GM19438 (cell line): ENCODE results near the gene CHST11.
A peak's percentile ranks its signal among the peaks of the same experiment; 100 is the strongest.
"Not testable (repeated sequence)": the region's sequence is repeated elsewhere in the genome, so short reads cannot be mapped to it uniquely, and the experiment has no call there.

ENCODE experiments used
- ATAC-seq: cut with Tn5 transposase; IDR thresholded peaks from one replicate; pipeline ENCODE4 v1.9.1; 2021; ENCODE audit warnings: low read depth; ENCODE audit not compliant: unreplicated experiment

Gene CHST11

DNA sequence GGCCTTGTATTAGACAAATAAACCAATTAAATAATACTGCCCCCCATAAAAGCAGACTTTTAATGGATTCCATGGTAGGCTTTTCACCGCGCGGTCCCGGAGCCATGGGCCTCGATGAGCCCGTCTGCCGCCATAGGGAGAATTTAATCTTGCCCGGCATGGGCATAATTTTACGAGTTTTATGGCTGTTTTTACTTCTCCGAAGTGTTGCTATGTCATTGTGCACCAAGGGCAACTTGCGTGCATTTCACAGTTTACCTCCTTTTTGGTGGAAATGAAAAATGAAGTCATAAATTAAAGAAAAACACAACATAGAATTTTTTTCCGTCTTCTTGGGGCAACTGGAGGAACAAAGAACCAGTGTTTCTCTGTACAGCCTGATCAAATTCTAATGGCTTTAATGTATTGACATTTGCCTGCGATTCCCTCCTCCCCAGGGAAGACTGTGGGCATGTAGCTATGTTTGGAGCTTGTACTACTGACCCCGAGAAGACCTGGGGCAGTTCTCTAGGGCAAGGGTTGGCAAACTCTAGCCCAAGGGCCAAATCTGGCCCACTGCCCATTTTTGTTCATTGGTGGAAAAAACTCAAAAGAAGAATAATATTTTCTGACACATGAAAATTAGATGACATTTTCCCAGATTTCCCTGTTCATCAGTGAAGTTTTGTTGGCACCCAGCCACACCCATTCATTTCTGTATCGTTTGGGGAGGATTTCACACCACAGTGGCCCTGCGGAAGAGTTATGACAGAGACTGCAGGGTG is 142.7 kb downstream of the CHST11 start:
- ATAC-seq, result no peak

DNA sequence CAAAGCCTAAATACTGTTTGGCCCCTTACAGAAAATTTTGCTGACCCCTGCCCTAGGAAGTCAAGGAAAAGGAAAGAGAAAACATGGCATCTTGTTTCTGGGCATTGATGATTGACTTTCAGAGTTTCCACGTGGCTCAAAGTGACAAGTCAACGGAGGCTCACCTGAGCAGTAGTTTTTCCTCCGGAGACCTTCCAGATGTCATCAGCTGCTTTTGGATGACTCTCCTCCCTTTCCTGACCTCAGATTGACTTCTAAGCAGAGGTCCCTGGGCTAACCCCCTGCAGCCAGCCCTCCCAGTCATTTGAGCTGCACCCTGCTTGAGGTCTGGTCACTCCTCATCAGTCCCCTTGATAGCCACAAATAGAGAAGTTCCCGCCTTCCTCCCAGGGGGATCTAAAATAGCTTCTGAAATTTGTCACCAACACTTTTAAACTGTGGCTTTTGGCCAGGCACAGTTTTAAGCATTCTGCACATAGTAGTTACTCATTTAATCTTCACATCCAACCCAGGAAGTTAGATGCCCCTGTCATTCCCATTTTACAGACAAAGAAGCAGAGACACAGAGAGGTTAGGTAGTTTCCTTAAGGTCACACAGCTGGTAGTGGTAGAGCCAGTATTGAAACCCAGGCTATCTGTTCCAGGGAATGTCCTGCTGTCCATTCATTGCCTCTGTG is 143.4 kb downstream of the CHST11 start:
- ATAC-seq, result no peak

- ATAC-seq, result no peak
These were observed 144.3 kb downstream of the CHST11 start for GRCh38 chr12:104600790-104601739.

GRCh38 chr12:104602406-104602805 is 145.7 kb downstream of the CHST11 start:
- ATAC-seq, result no peak

- no peak for ATAC-seq
These were observed 146.1 kb downstream of the CHST11 start for GRCh38 chr12:104602896-104603295.

GRCh38 chr12:104603545-104603973 is 146.8 kb downstream of the CHST11 start:
- ATAC-seq, result no peak

DNA sequence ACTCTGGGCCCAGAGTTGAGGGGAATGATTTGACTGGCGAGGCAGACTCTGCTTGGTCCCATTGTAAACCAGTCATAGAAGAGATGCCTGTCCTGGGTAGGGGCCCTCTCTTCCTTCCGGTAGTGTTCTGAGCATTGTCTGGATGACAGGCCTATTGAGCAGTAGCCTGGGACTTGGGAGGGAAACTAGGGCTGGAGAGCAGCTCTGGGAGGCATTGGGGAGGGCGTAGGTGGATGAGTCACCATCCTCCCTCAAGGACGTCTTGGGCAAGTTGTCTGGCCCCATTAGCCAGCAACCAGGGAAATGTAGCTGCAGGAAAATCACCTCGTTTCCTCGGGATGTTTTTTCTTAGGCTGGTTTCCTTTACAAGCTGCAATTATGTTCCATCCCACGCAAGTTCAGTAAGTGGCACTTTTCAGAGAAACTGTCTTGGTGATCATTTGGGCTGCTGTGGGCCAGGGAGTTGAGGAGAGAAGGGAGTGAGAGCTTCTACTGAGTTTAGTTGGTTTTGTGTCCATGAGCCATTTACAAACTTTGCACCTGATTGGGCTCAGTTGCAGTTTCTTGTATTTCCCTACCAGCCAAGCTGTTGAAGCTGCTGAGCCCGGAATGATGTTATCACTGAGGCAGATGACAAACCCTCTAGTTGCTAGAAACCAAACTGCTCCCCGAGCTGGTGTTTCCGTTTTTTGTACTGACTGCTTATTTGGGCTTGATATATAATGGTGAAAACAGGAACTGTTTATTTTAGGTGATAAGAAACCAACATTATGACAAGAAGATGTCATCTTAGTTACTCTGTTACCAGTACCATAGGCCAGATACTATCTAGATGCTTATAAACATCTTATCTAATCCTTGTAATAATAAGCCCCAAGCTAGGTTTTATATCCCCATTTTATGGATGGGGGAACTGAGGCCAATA is 147.6 kb downstream of the CHST11 start:
- ATAC-seq, result peak; percentile 70

DNA sequence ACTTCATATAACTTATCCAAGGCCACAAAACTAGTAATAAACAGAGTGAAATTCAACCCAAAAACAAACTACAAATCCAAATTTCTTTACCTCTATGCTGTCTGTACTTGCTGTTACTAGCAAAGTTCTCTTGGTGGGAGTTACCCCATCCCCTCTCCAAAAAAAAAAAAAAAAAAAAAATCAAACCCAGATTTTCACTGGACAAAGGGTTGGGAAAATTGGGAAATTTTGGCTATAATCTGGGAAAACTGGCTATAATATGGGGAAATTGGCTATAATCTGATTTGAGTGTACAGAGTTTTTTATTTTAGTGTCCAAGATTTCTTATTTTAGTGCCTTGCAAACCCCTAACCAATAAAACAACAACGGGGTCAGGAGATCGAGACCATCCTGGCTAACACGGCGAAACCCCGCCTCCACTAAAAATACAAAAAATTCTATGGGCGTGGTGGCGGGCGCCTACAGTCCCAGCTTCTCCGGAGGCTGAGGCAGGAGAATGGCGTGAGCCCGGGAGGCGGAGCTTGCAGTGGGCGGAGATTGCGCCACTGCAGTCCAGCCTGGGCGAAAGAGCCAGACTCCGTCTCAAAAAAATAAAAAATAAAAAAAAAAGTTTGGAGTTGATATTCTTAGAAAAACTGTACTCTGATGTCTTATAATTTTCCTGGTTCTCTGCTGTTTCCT is 148.4 kb downstream of the CHST11 start:
- ATAC-seq, result no peak

DNA sequence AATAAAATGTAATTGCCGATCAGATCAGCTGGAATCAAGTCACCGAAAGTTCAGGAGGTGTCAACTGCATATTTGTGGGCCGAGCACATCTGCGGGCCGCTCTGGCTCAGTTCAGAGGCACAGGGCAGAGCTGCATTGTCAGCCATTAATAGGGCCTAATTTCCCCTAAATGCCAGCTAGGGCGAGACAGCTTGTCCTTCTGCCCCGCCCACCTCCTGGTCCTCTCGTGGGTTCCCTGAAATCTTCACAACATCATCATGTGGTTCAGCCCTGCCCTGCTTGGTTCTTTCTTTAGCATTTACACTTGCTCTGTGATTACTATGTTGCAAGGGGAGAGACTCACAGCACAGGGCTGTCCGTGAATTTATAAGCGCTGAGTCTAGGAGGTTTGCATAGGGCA is 148.9 kb downstream of the CHST11 start:
- ATAC-seq, result no peak

DNA sequence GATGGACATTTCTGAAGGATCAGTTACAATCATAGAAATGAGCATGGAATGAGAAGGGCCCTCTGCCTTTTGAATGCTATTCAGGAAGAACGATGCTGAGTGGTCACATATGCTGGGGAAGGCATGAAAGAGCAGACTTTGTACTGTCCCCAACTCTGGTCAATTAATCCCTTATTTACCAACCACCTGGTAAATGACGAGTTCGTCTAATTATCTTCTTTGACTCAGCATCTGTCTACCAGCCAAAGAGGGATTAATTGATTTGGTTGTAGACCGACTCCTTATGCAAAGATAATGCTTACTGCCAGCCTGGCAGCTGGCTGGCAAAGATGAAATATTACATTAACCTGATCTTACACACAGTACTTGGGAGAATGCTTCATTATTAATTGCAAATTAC is 152.2 kb downstream of the CHST11 start:
- no peak for ATAC-seq

- no peak for ATAC-seq
These were observed 152.7 kb downstream of the CHST11 start for GRCh38 chr12:104609445-104609844.

DNA sequence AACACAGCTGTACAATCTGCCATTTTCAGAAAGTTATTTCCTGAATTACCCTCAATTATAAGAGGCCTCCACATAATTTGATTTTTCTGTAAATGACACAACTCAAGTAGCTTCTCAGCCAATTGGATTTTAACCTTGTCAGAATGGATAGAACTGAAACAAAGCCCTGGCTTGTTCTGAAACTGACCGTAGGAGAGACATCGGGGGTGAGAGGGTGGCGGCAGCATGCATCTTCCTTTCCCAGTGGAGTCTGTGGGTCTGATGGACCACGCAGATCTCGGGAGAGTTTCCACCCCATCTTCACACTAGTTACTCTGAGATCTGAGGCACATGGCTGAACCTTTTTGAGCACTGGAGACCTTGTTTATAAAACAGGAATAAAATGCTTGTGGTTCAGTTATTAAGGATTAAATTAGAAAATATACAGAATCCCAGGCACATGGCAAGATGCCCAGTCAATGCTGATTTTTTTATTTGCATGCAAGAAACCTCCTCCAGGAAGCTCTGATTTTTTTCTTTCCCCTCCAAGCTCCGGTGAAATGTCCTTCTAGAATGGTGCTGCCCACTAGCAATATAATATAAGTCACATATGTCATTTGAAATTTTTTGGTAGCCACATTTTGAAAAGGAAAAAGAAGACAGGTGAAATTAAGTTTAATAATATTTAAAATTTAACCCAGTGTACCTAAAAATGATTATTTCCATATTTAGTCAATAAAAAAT is 153.9 kb downstream of the CHST11 start:
- ATAC-seq, result no peak

GRCh38 chr12:104611671-104612070 is 154.9 kb downstream of the CHST11 start:
- ATAC-seq, result no peak

- ATAC-seq, result not testable (repeated sequence)
These were observed 156.6 kb downstream of the CHST11 start for GRCh38 chr12:104613372-104613771.

- no peak for ATAC-seq
These were observed 158.4 kb downstream of the CHST11 start for GRCh38 chr12:104615048-104615561.

- ATAC-seq, result no peak
These were observed 161.9 kb downstream of the CHST11 start for GRCh38 chr12:104618691-104619090.

- ATAC-seq, result no peak
These were observed 162.6 kb downstream of the CHST11 start for GRCh38 chr12:104619305-104619704.

DNA sequence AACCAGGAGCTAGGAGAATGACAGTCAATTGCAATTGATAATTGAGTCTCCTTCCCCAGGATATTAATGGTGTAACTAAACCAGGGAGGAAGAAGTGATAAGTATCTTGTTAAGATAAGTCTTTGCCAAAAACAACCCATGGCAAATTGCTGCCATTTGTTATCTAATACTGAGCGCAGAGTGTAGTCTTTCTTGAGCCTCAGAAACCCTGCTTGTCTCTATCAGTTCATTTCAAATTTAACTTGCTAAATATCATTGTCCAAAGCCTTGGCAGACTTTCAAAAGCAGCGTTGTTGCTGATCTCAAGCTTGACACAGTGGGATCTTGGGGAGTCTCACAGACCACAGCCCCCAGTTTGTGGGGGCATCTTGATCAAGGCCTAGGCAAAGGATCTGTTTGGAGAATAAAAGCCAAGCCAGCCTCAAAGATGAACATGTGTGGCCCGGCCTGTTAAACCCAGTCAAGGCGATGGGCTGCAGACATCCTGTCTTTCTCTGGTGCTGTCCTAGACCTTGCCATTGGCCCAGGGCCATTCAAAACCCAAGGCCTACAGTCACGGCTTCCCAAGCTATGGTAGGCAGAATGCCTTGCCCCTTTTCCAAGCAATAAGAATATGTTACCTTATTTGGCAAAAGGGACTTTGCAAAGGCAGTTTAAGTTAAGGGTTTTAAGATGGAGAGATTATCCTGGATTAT is 164.2 kb downstream of the CHST11 start:
- ATAC-seq, result no peak
